Measurements from ENCODE around the gene ENSA. TPM values are rescaled to one million over a fixed set of nuclear protein-coding genes. Genes with fewer than 3 reads are reported as not detected.

Gene ENSA
- 128 to 152 TPM (median 133 TPM) in 5 replicates for total RNA-seq (2022; extraction: Qiagen RNA extraction; ENCODE audit: low read depth)

GRCh38 chr1:150629115-150629928, at the start of gene ENSA:
Gene ENSA, minus strand, starts transcription at chr1:150629612. Its CDS starts 142 bp downstream, at chr1:150629470.

GRCh38 chr1:150579110-150579944, 50.1 kb downstream of the ENSA start, which contains the start of gene MCL1:
Gene MCL1, minus strand, starts transcription at chr1:150579610. Its CDS starts 80 bp downstream, at chr1:150579530.

Other genes starting within 250 kb of the ENSA start
- 19.8 to 22.5 TPM (median 20.6 TPM) in 5 replicates for gene TARS2, start 142.2 kb downstream of the ENSA start, total RNA-seq (2022; extraction: Qiagen RNA extraction; ENCODE audit: low read depth)
- gene ECM1, start 121.5 kb downstream of the ENSA start, total RNA-seq (2022; extraction: Qiagen RNA extraction; ENCODE audit: low read depth): 1.5 to 2.4 TPM (median 1.8 TPM) in 5 replicates
- gene FALEC, start 113.9 kb downstream of the ENSA start, total RNA-seq (2022; extraction: Qiagen RNA extraction; ENCODE audit: low read depth): 0.29 to 0.46 TPM in 2 of 5 replicates, not detected in the others
- 2.4 to 4.3 TPM (median 2.8 TPM) in 5 replicates for gene ADAMTSL4, start 80.2 kb downstream of the ENSA start, total RNA-seq (2022; extraction: Qiagen RNA extraction; ENCODE audit: low read depth)
- gene MCL1, start 50.0 kb downstream of the ENSA start, total RNA-seq (2022; extraction: Qiagen RNA extraction; ENCODE audit: low read depth): 122 to 171 TPM (median 160 TPM) in 5 replicates
- gene GOLPH3L, start 67.5 kb upstream of the ENSA start, total RNA-seq (2022; extraction: Qiagen RNA extraction; ENCODE audit: low read depth): 10.5 to 15.9 TPM (median 15.4 TPM) in 5 replicates
- 3.0 to 8.1 TPM (median 7.7 TPM) in 5 replicates for gene HORMAD1, start 91.3 kb upstream of the ENSA start, total RNA-seq (2022; extraction: Qiagen RNA extraction; ENCODE audit: low read depth)
- gene CTSS, start 136.2 kb upstream of the ENSA start, total RNA-seq (2022; extraction: Qiagen RNA extraction; ENCODE audit: low read depth): 13.6 to 20.4 TPM (median 19.9 TPM) in 5 replicates
- 1.3 to 2.3 TPM (median 1.5 TPM) in 5 replicates for gene CTSK, start 178.6 kb upstream of the ENSA start, total RNA-seq (2022; extraction: Qiagen RNA extraction; ENCODE audit: low read depth)
- gene ARNT, start 247.0 kb upstream of the ENSA start, total RNA-seq (2022; extraction: Qiagen RNA extraction; ENCODE audit: low read depth): 10.7 to 12.2 TPM (median 12.0 TPM) in 5 replicates